ENCODE measurements around the gene PRDM2. TPM values are rescaled to one million over a fixed set of nuclear protein-coding genes. Genes with fewer than 3 reads are reported as not detected.

PRDM2 gene
- total and polyA plus RNA-seq, 2 of the 13 experiments (the other 11 are each of a cell fraction or from before 2014, with no cell fraction given) = 4.0 to 6.5 TPM

- intact Hi-C loops (cut with micrococcal nuclease; ENCODE audit: unreplicated experiment) (no loop called here), in situ Hi-C loops (cut with HindIII; ENCODE audit: extremely low pct_ligation_motif_present, low pct_unique_long_range_greater_than_20kb) (no loop called here)
- Histone ChIP-seq H4K20me1 (ENCODE audit: insufficient read depth, low read length) (no peaks in the 10 kb centered on the region), H3K4me2 (ENCODE audit: low read depth, low read length) (no peak overlapping the region), H3K4me3 (replicated peaks in 1 of 3; ENCODE audit: insufficient read depth in 1 of 3, low read depth in 2 of 3, low read length in 3 of 3) (no peak overlapping the region), H2AFZ (ENCODE audit: low read length) (no peak overlapping the region), H3K36me3 (replicated peaks in 1 of 2; ENCODE audit: control insufficient read depth in 1 of 2, insufficient read depth in 2 of 2, low read length in 2 of 2) (no peaks in the 10 kb centered on the region), H3K4me1 (ENCODE audit: insufficient read depth, low read length) (no peaks in the 10 kb centered on the region), H3K9me3 (ENCODE audit: low read length) (no peaks in the 10 kb centered on the region), H3K27me3 (ENCODE audit: control insufficient read depth in 1 of 2, insufficient read depth in 2 of 2, low read length in 2 of 2) (no peaks in the 10 kb centered on the region), H3K79me2 (ENCODE audit: insufficient read depth, low read length) (no peaks in the 10 kb centered on the region), H3K9ac (ENCODE audit: insufficient read depth, low read depth, low read length) (no peak overlapping the region), H3K27ac (ENCODE audit: extremely low read length, insufficient read depth, low read length) (no peak overlapping the region)
- ATAC-seq = no peak
- DNase-seq (ENCODE audit: low spot score) = no peak
- no peak for FAIRE-seq
- 4% methylated on average over 2 of the region's 2 CpGs for WGBS (ENCODE audit: low lambda C conversion rate)
- POLR2A ChIA-PET = no interaction called here
- BruUV-seq (replicated peaks) = no TSS peak
- CTCF ChIA-PET (ENCODE audit: low intra/inter-chr PET ratio, low total read pairs) = no interaction called here
- TF ChIP-seq HOXA9 (CRISPR knock-in tag; IDR thresholded peaks at IDR 0.05; ENCODE audit: borderline replicate concordance) (no peak), MLXIP (CRISPR knock-in tag; IDR thresholded peaks at IDR 0.05; ENCODE audit: borderline replicate concordance) (no peak), ZNF646 (CRISPR knock-in tag; IDR thresholded peaks at IDR 0.05) (no peak), PTBP1 (IDR thresholded peaks at IDR 0.05; ENCODE audit: low read depth, low read length, poor library complexity, severe bottlenecking) (no peak), XBP1 (CRISPR knock-in tag; IDR thresholded peaks at IDR 0.05) (no peak), SAFB2 (CRISPR knock-in tag; IDR thresholded peaks at IDR 0.05; ENCODE audit: borderline replicate concordance, low read depth) (no peak), ZNF770 (CRISPR knock-in tag; IDR thresholded peaks at IDR 0.05) (no peak), SRSF9 (IDR thresholded peaks at IDR 0.05; ENCODE audit: borderline replicate concordance, insufficient read depth, low read depth, low read length, poor library complexity, severe bottlenecking) (no peak), THAP9 (CRISPR knock-in tag; IDR thresholded peaks at IDR 0.05; ENCODE audit: borderline replicate concordance) (no peak)
Measured at GRCh38 chr1:13842497-13842896, 142.5 kb downstream of the PRDM2 start.

Data from HepG2 (cell line).